Right kidney (tissue), 1 donor: Measurements from ENCODE around the gene ADRA2C.

Experiments used
- DNase-seq: peaks from one replicate; pipeline ENCODE4 v3.0.0-alpha.2; 2016

ADRA2C gene

DNA sequence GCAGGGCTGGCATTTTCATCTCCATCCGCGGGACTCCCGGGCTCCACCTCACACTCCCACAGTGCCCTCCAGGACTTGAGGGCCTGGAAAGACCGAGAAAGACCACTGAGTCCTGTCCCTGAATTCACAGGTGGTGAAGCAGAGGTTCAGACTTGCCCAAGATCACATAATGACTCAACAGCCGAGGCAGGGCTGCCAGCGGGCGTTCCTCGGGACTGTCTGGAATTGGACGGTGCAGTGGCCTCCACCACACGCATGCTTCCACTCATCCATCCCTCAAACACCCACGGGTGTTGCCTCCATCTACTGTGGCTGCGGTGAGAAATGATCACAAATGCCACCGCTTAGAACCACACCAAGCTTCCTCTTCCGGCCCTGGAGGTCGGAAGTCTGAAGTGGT is 6.9 kb upstream of the ADRA2C start:
- no peak for DNase-seq

DNA sequence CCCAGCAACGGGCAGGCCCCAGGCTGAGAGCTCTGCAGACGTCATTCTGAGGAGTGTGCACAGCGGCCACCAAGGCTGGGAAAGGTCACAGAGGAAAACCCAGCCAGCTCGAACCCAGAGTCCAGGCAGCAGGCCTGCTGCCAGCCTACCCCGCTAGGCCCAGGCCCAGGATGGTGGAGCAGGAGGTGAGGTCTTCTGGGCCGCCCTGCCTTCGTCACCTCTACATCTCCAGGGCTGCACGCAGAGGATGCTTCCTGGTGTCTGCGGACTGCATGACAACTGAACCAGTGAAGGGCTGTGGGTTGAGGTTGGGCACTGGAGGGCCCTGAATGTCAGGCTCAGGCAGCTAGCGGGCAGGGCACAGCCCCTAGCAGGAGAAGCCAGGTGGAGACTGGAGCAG is 5.8 kb upstream of the ADRA2C start:
- DNase-seq: no peak

DNA sequence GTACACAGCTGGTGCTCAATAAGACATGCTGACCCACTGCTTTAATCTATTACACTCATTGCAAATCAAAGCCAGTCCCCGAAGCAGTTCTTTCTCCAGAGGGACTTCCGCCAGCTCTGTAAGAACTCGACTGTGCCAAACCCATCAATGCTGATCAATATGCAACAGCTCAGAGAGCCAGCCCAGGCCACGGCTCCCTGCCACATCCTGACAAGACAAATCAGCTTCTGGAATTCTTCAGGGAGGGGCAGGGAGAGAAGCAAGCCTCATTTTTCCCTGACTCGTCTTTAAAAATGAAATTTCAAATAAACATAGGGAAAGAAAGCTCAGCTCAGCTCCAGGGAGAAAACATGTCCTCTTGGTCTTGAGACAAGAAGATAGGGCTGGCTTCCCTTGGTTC is 5.3 kb upstream of the ADRA2C start:
- no peak for DNase-seq

DNA sequence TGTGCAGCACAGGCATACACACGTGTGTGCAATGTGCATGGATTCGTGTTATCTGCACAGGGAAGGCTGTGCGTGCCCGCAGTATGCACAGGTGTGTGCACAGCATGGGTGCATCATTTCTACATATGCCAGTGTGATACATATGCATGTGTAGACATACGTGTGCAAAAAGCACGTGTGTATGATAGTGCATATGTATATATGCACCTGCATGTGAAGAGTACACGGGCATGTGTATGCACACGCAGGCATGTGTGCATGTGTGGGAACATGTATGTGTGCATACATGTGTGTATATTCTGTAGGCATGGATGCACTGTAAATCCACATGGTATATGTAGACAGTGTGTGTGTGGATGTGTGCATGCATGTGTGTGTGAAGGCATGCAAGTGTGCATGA is 3.9 kb upstream of the ADRA2C start:
- DNase-seq: no peak

DNA sequence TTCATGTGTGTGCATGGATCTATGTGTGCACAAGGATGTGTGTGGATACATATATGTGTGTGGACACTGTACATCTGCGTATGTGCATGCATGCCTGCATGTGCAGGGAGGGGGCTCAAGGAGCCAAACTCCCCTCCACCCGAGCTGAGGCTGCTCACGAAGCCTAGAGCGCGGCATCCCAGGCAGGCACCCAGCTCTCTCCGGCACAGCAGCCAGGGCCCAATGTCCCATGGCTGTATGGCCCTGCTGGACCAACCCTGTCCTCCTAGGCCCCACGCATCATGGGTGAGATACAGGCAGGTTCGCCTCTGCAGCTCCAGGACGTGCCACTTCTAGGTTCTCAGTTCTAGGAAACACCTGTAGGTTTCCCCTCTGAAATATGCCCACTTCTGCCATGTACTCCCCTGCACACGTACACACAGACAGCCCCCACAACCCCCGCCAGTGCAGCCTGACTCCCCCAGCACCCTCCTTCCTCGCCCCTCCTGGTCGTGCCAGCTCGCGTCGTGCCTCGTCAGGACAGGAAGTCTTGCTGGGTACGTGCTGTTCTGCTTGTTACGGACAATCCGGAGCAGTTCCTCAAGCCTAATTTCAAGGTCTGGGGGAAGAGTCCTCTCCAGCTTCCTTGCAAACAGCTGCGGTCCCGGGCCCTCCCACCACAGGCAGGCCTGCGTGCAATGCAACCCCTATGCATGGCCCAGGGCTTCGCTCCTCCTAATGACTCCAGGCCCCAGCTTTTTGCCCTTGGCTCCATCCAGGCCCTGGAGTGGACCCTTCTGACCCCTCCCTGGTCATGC is 3.2 kb upstream of the ADRA2C start:
- no peak for DNase-seq

DNA sequence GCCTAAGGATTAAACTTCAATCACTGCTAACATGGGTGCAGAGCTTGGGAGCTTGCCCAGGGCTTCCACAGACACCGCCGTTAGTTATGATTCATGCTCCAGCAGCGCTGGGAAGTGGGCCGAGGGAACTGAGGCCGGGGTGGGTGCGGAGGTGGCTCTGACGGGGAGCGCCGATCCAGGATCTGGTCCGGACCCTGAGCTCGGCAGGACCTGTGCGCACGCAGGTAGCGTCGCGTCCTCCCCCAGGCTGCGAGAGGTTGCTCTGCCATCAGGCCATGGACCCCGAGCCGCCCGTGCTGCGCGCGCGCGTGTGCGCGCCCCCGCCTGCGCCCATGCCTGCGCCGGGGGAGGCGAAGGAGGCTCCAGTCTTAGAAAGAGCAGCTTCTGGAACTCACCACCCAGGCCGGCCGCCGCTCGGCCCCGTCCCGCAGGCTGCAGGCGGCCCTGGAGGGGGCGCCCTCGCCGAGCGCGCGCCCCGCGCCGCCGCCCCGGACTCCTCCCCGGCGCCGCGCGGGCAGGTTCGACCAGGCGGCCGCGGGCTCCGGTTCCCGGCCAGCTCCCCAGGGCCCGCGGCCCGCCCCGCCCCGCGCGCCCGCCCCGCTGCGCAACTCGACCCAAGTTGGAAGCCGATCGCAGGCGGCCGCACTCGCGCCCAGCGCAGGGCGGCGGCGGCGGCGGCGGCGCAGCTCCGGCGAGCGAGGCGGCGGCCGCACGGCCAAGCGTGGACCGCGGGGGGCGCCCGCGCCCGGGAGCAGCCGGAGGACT is 732 bp upstream of the ADRA2C start:
- peak; percentile 77 for DNase-seq

DNA sequence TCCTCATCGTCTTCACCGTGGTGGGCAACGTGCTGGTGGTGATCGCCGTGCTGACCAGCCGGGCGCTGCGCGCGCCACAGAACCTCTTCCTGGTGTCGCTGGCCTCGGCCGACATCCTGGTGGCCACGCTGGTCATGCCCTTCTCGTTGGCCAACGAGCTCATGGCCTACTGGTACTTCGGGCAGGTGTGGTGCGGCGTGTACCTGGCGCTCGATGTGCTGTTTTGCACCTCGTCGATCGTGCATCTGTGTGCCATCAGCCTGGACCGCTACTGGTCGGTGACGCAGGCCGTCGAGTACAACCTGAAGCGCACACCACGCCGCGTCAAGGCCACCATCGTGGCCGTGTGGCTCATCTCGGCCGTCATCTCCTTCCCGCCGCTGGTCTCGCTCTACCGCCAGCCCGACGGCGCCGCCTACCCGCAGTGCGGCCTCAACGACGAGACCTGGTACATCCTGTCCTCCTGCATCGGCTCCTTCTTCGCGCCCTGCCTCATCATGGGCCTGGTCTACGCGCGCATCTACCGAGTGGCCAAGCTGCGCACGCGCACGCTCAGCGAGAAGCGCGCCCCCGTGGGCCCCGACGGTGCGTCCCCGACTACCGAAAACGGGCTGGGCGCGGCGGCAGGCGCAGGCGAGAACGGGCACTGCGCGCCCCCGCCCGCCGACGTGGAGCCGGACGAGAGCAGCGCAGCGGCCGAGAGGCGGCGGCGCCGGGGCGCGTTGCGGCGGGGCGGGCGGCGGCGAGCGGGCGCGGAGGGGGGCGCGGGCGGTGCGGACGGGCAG is 792 bp downstream of the ADRA2C start:
- peak; percentile 72 for DNase-seq

DNA sequence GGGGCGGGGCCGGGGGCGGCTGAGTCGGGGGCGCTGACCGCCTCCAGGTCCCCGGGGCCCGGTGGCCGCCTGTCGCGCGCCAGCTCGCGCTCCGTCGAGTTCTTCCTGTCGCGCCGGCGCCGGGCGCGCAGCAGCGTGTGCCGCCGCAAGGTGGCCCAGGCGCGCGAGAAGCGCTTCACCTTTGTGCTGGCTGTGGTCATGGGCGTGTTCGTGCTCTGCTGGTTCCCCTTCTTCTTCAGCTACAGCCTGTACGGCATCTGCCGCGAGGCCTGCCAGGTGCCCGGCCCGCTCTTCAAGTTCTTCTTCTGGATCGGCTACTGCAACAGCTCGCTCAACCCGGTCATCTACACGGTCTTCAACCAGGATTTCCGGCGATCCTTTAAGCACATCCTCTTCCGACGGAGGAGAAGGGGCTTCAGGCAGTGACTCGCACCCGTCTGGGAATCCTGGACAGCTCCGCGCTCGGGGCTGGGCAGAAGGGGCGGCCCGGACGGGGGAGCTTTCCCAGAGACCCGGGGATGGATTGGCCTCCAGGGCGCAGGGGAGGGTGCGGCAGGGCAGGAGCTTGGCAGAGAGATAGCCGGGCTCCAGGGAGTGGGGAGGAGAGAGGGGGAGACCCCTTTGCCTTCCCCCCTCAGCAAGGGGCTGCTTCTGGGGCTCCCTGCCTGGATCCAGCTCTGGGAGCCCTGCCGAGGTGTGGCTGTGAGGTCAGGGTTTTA is 1.5 kb downstream of the ADRA2C start:
- DNase-seq: peak; percentile 63

DNA sequence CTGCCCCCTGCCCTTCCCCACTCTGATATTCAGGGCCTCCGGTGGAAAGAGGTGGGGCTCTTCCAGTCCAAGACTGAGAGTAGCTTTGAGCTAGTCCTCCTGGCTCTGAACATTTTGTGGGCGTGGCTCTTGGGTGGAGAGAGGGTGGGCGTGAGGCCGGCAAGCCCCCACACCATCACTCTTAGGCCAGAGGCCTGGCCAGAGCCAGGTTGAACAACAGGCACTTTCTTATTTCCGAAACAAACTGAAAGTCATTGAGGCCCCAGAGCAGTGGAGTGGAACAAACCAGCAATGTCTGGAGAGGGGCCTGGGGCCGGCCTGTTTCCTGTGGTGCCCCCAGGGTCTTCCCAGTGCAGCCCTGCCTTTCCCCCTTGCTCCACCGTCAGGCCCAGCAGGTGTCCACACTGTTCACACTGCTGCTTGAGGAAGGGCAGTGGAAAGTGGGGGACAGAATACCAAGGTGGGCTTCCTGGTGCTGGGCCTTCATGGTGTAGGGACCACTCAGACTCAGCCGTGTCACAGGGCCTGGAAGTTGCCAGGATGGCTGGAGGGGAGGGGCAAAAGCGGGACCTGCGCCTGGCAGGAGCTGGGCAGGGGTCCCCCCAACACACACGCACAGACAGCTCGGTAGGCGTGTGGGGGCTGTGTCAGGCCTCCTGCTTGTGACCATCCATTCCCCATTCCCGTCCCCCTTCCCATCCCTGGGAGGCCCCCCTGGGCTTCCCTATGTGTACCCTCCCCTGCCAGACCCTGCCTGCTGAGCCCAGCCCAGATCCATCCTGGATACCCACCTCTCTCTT is 2.9 kb downstream of the ADRA2C start:
- no peak for DNase-seq

DNA sequence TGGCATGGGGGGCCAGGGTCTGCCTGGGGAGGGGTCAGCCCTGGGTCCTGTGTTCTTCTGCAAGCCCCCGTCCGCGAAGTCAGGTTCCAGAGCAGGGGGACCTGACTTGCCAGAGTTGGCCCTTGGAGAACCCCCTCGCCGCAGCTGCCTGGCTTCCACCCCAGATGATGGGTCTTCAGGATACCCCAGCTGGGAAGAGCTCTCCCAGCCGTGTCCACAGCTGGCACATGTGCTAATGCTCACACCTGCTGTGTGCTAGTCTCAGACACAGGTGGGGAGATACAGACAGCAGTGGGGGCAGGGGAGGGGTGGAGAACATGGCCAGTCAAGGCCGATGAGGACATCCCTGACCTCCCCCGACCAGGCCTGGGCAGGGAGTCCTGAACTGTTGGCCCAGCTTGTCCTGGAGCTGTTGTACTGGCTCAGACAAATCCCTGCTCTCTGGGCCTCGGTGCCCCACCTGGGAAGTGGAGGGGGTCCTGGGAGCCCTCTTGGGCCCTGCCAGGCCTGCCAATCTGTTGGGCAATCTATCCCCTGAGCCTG is 3.5 kb downstream of the ADRA2C start:
- DNase-seq: no peak

DNA sequence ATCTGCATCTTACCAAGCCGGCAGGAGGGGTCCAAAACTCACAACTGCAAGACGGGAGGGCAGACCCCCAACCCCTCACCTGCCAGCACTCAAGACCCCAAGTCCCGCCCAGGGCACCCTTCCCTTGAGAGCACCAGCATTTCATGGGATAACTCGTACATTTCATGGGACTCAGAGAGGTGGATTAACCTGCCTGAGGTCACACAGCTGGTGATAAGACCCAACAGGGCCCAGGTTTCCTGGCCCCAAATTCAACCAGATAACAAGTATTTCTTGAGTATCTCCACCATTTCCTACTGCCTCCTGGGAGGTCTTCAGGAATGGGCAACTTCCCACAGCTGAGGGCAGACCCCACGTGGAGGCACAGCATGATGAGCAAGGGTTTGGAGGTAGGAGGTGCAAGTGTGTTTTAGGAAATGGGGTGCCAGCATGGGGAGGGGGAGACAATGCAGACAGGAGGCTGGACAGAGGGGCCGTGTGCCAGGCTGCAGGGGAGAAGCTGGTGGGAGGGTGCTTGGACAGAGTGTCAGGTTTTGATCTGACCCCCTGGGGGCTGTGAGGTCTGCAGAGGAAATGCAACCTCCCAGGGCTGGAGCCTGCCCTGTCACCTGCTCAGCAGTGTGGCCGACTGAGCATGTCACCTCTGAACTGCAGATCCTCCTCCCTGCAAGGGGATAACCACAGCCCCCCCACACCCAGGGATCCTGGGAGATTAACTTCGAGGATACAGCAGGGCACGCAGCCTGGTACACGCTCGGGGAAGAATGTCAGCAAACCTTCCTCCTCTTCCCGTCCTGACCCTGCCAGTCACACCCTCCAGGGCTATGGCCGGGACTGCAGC is 4.4 kb downstream of the ADRA2C start:
- no peak for DNase-seq

DNA sequence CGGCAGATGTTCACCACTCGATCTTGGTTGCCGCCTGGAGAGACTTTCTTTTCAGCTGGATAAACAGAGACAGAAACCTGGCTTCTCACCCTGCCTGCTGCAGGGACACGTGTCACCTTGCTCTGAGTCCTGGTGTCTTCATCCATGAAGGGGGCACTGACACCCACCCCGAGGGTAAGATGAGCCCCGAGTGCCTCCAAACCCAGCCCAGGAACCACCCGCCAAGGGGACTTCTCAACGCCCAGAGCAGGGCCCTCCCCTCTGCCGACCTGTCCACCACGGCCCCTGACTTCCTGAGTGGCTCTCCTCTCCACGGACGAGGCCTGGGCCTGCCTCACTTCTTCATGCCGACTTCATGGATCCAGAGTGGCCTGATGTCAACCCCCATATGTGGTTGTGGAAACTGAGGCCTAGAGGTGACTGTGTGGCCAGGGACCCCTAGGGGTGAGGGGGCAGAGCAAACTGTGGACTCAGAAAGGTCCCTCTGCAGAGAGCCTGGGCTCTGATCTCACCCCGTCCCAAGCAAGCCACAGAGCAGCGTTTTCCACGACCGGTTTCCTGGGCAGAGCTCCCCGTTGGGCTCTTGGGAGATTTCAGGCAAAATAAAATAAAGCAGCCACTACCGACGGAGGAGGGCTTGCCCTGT is 5.1 kb downstream of the ADRA2C start:
- DNase-seq: no peak

DNA sequence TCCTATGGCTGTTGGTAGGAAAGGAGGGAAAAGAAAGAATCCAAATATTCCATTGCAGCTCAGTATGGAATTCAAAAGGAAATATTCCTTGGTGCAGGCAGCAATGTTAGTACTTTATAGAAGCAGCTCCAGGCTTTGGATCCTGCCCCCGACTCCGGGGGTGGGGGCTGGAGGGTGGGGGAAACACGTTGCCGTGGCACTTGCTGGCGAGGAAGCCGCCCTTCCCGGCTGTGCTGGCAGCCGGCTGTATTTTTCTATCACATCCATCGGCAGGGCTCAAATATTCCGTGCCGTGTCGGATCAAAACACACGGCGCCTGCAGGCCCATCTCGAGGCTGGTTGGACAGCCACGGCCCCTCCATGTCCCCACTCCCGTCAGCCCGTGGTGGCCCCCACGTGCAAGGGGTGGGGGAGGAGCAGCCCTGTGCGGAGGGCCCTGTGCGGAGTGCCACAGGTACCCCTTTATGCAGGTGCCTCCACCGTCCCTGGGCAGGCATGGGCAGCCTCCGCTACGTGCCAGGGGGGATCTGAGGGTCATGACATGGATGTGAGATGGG is 5.8 kb downstream of the ADRA2C start:
- no peak for DNase-seq

DNA sequence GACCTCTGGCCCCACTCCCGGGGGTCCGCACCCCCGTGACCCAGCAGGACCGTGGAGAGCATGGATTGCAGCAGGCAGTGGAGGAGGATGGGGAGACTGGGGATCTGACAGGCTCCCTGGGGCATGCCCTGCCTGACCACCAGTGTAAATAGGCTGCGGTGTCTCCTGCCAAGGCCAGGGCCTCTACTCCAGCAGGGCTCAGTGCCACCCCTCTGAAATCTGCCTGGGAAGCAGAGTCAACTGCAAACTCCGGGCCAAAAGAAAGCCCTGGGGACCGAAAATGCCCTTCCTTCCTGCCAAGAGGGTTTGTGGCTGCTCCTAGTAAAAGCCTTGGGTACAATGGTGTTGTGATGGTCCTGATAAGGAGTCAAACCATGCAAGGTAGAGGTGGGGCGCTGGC is 6.4 kb downstream of the ADRA2C start:
- no peak for DNase-seq

DNA sequence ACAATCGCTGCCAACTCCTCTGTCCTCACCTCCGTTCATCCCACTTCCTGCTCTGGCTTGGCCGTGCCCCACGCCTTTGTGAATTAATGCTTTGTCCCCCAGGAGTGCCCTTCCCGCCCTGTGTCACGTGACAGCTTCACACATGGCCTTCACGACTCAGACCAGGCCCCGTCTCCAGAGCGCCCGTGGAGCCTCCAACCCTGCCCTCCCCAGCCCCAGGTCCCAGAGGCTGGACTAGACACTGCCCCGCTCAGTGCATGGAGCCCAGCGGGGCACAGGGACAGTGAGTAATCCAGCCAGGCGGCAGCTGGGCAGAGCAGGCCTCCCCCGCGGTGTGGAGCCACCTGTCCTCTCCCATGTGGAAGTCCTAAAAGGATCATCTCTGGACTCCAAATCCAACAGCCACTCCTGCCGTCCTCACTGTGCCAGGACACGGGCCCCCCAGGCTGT is 7.4 kb downstream of the ADRA2C start:
- no peak for DNase-seq

DNA sequence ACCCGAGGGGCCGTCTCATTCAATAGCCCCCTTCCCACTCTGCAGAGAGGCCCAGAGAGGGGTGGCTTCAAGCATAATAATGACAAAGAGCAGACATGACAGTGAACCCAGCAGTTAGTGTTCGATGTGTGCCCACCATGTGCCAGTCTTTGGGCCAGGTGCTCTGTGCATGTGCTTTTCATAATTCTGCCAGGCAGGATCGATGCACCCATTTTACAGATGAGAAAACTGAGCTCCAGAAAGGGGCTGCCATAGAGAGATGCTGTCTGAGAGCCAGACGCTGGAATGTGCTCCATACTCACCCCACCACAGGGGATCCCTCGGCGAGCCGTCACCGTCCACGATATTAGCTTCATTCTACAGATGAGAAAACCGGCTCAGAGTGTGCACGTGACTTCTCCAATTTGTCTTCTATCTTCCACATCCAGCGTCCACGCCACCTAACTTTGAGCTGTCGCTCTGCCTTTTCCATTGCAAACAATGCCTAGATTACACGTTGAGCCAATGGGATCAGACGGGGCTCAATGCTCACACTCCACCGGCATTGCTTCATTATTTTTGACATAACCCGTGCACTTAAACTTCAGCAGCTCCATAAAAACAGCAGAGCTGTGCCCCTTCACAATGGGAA is 8.2 kb downstream of the ADRA2C start:
- DNase-seq: no peak

DNA sequence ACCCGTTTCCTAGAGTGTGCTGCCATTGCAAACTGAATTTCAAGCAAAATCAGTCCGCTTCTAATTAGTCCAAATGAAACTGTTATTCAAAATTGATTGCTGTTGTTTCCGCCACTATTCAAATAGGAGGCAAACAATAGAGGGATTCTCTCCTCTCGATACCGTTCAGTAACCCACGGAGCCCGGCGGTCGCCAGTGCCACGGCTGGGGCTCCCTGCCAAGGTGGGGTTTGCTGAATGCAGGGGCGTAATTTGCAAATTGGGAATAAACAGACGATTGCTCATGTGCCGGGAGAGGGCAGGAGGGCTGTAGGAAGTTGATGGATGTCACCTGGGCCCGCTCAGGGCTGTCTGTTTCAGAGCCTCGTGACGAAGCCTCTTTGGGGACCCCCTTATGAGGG is 8.8 kb downstream of the ADRA2C start:
- DNase-seq: no peak

DNA sequence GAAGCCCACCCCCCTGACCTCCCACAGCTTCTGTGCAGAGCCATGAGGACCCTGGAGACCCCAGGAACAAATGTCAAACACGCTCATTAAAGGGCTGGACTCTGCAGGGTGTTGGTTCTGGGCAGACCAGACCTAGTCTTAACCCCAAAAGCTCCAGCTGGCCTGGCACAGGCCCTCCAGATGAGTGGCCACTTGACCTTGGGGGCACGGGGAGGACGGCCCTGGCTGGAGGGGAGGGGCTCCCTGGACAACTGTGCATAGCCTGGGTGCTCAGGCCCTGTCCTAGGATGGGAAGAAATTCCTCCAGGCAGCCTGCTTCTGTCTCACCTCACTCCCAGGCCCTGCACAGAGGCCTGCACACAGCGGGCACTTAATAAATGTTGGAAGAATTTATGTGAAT is 9.4 kb downstream of the ADRA2C start:
- no peak for DNase-seq
